ENCODE results near the gene PPP1R37. TPM values are rescaled to one million over a fixed set of nuclear protein-coding genes. Genes with fewer than 3 reads are reported as not detected.
A peak's percentile ranks its signal among the peaks of the same experiment; 100 is the strongest.

Gene PPP1R37
- total and polyA plus RNA-seq, 2 experiments from 2014 or later: 14.0 to 30.8 TPM

- no peaks in the 10 kb centered on the region for H4K20me1 ChIP-seq (ENCODE audit: insufficient read depth, poor library complexity, severe bottlenecking)
- WGBS (ENCODE audit: low lambda C conversion rate, missing lambda C conversion rate): 89% methylated on average over 13 of the region's 13 CpGs
- no peaks in the 10 kb centered on the region for H3K9me3 ChIP-seq (ENCODE audit: low read depth)
- H2AFZ ChIP-seq: no peak overlapping the region
- no peaks in the 10 kb centered on the region for H3K9me2 ChIP-seq (replicated peaks; ENCODE audit: insufficient read depth)
- no peaks in the 10 kb centered on the region for H3K27me3 ChIP-seq
- DNase-seq (ENCODE audit: low spot score): peak; percentile 39
- no peaks in the 10 kb centered on the region for H3K4me1 ChIP-seq (ENCODE audit: insufficient read depth)
- H3K27ac ChIP-seq: no peak overlapping the region
- TF ChIP-seq CTCF (IDR thresholded peaks at IDR 0.05; ENCODE audit: poor library complexity) (no peak), EZH2phosphoT487 (IDR thresholded peaks at IDR 0.05; ENCODE audit: low read depth, severe bottlenecking, unreplicated experiment) (no peak), EZH2 (IDR thresholded peaks at IDR 0.05; ENCODE audit: borderline replicate concordance) (no peak)
- no peak overlapping the region for H3K4me3 ChIP-seq
- H3K4me2 ChIP-seq: no peak overlapping the region
- H3K36me3 ChIP-seq (replicated peaks; ENCODE audit: insufficient read depth, low read depth): no peaks in the 10 kb centered on the region
- H3K79me2 ChIP-seq: no peaks in the 10 kb centered on the region
Measured at GRCh38 chr19:45069056-45069455, 23.9 kb upstream of the PPP1R37 start.

- no peak overlapping the region for H3K4me2 ChIP-seq
- H3K79me2 ChIP-seq: no peaks in the 10 kb centered on the region
- no peak overlapping the region for H2AFZ ChIP-seq
- no peak for DNase-seq (ENCODE audit: low spot score)
- H3K9me3 ChIP-seq (ENCODE audit: low read depth): no peaks in the 10 kb centered on the region
- no peak overlapping the region for H3K27ac ChIP-seq
- H3K4me3 ChIP-seq: no peak overlapping the region
- H3K4me1 ChIP-seq (ENCODE audit: insufficient read depth): no peaks in the 10 kb centered on the region
- 91% methylated on average over 6 of the region's 6 CpGs for WGBS (ENCODE audit: low lambda C conversion rate, missing lambda C conversion rate)
- H3K36me3 ChIP-seq (replicated peaks; ENCODE audit: insufficient read depth, low read depth): no peaks in the 10 kb centered on the region
- TF ChIP-seq EZH2phosphoT487 (IDR thresholded peaks at IDR 0.05; ENCODE audit: low read depth, severe bottlenecking, unreplicated experiment): no peak
- no peak for TF ChIP-seq EZH2 (IDR thresholded peaks at IDR 0.05; ENCODE audit: borderline replicate concordance)
- TF ChIP-seq CTCF (IDR thresholded peaks at IDR 0.05; ENCODE audit: poor library complexity): no peak
- H4K20me1 ChIP-seq (ENCODE audit: insufficient read depth, poor library complexity, severe bottlenecking): no peaks in the 10 kb centered on the region
- no peaks in the 10 kb centered on the region for H3K27me3 ChIP-seq
- no peaks in the 10 kb centered on the region for H3K9me2 ChIP-seq (replicated peaks; ENCODE audit: insufficient read depth)
Measured at GRCh38 chr19:45070214-45070613, 22.8 kb upstream of the PPP1R37 start.

GRCh38 chr19:45070861-45071544 is 22.0 kb upstream of the PPP1R37 start:
- Histone ChIP-seq H2AFZ (no peak overlapping the region), H3K4me3 (no peak overlapping the region), H3K36me3 (replicated peaks; ENCODE audit: insufficient read depth, low read depth) (no peaks in the 10 kb centered on the region), H3K4me2 (no peak overlapping the region), H3K79me2 (no peaks in the 10 kb centered on the region), H3K4me1 (ENCODE audit: insufficient read depth) (no peaks in the 10 kb centered on the region), H4K20me1 (ENCODE audit: insufficient read depth, poor library complexity, severe bottlenecking) (no peaks in the 10 kb centered on the region), H3K9me2 (replicated peaks; ENCODE audit: insufficient read depth) (no peaks in the 10 kb centered on the region), H3K9me3 (ENCODE audit: low read depth) (no peaks in the 10 kb centered on the region), H3K27me3 (no peaks in the 10 kb centered on the region), H3K27ac (no peak overlapping the region)
- WGBS (ENCODE audit: low lambda C conversion rate, missing lambda C conversion rate): 89% methylated on average over 18 of the region's 19 CpGs
- TF ChIP-seq CTCF (IDR thresholded peaks at IDR 0.05; ENCODE audit: poor library complexity): no peak
- TF ChIP-seq EZH2 (IDR thresholded peaks at IDR 0.05; ENCODE audit: borderline replicate concordance): no peak
- TF ChIP-seq EZH2phosphoT487 (IDR thresholded peaks at IDR 0.05; ENCODE audit: low read depth, severe bottlenecking, unreplicated experiment): no peak
- no peak for DNase-seq (ENCODE audit: low spot score)
